Measurements from ENCODE around the gene DLG2. TPM values are rescaled to one million over a fixed set of nuclear protein-coding genes. Genes with fewer than 3 reads are reported as not detected.

DLG2 gene
- total RNA-seq, 1 experiment from 2014 or later: 17.5 TPM

- ATAC-seq (no peak), DNase-seq (ENCODE audit: low spot score) (no peak)
- CTCF ChIA-PET: no interaction called here
- Mint-ChIP-seq H3K27ac (no peak overlapping the region), H3K36me3 (no peaks in the 10 kb centered on the region), H3K4me3 (no peak overlapping the region), H3K9me3 (no peaks in the 10 kb centered on the region), H3K4me1 (peaks cover 8% of the 10 kb centered on the region), H3K27me3 (ENCODE audit: low read depth) (no peaks in the 10 kb centered on the region)
- TF ChIP-seq TCF7 (CRISPR knock-in tag; IDR thresholded peaks at IDR 0.05; ENCODE audit: low read depth) (no peak), TEAD1 (CRISPR knock-in tag; IDR thresholded peaks at IDR 0.05) (no peak), FOXJ3 (CRISPR knock-in tag; IDR thresholded peaks at IDR 0.05; ENCODE audit: borderline replicate concordance) (no peak), SP1 (CRISPR knock-in tag; conservative IDR thresholded peaks at IDR 0.05) (no peak)
- TF ChIP-seq, protein P1, sequence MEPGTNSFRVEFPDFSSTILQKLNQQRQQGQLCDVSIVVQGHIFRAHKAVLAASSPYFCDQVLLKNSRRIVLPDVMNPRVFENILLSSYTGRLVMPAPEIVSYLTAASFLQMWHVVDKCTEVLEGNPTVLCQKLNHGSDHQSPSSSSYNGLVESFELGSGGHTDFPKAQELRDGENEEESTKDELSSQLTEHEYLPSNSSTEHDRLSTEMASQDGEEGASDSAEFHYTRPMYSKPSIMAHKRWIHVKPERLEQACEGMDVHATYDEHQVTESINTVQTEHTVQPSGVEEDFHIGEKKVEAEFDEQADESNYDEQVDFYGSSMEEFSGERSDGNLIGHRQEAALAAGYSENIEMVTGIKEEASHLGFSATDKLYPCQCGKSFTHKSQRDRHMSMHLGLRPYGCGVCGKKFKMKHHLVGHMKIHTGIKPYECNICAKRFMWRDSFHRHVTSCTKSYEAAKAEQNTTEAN (CRISPR knock-in tag; IDR thresholded peaks at IDR 0.05): no peak
- TF ChIP-seq, protein P2, sequence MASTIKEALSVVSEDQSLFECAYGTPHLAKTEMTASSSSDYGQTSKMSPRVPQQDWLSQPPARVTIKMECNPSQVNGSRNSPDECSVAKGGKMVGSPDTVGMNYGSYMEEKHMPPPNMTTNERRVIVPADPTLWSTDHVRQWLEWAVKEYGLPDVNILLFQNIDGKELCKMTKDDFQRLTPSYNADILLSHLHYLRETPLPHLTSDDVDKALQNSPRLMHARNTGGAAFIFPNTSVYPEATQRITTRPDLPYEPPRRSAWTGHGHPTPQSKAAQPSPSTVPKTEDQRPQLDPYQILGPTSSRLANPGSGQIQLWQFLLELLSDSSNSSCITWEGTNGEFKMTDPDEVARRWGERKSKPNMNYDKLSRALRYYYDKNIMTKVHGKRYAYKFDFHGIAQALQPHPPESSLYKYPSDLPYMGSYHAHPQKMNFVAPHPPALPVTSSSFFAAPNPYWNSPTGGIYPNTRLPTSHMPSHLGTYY (CRISPR knock-in tag; IDR thresholded peaks at IDR 0.05): no peak
- TF ChIP-seq, protein P3, sequence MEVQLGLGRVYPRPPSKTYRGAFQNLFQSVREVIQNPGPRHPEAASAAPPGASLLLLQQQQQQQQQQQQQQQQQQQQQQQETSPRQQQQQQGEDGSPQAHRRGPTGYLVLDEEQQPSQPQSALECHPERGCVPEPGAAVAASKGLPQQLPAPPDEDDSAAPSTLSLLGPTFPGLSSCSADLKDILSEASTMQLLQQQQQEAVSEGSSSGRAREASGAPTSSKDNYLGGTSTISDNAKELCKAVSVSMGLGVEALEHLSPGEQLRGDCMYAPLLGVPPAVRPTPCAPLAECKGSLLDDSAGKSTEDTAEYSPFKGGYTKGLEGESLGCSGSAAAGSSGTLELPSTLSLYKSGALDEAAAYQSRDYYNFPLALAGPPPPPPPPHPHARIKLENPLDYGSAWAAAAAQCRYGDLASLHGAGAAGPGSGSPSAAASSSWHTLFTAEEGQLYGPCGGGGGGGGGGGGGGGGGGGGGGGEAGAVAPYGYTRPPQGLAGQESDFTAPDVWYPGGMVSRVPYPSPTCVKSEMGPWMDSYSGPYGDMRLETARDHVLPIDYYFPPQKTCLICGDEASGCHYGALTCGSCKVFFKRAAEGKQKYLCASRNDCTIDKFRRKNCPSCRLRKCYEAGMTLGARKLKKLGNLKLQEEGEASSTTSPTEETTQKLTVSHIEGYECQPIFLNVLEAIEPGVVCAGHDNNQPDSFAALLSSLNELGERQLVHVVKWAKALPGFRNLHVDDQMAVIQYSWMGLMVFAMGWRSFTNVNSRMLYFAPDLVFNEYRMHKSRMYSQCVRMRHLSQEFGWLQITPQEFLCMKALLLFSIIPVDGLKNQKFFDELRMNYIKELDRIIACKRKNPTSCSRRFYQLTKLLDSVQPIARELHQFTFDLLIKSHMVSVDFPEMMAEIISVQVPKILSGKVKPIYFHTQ (CRISPR knock-in tag; IDR thresholded peaks at IDR 0.05): no peak
- TF ChIP-seq, protein P4, sequence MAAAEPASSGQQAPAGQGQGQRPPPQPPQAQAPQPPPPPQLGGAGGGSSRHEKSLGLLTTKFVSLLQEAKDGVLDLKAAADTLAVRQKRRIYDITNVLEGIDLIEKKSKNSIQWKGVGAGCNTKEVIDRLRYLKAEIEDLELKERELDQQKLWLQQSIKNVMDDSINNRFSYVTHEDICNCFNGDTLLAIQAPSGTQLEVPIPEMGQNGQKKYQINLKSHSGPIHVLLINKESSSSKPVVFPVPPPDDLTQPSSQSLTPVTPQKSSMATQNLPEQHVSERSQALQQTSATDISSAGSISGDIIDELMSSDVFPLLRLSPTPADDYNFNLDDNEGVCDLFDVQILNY (CRISPR knock-in tag; IDR thresholded peaks at IDR 0.05): no peak
- POLR2A ChIA-PET: no interaction called here
Measured at GRCh38 chr11:85444479-85444878, 182.7 kb downstream of the DLG2 start.

- CTCF ChIA-PET: no interaction called here
- H3K4me1 Mint-ChIP-seq: no peaks in the 10 kb centered on the region
- TF ChIP-seq NR2C2 (CRISPR knock-in tag; IDR thresholded peaks at IDR 0.05) (no peak), IRF2 (CRISPR knock-in tag; IDR thresholded peaks at IDR 0.05; ENCODE audit: borderline replicate concordance, low read depth) (no peak), ZSCAN18 (CRISPR knock-in tag; IDR thresholded peaks at IDR 0.05) (no peak)
- TF ChIP-seq, protein P5, sequence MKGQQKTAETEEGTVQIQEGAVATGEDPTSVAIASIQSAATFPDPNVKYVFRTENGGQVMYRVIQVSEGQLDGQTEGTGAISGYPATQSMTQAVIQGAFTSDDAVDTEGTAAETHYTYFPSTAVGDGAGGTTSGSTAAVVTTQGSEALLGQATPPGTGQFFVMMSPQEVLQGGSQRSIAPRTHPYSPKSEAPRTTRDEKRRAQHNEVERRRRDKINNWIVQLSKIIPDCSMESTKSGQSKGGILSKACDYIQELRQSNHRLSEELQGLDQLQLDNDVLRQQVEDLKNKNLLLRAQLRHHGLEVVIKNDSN (CRISPR knock-in tag; IDR thresholded peaks at IDR 0.05): no peak
- H3K27me3 Mint-ChIP-seq (ENCODE audit: low read depth): no peaks in the 10 kb centered on the region; the same call in 1 of the 2 replicates
- H3K4me3 Mint-ChIP-seq: no peak overlapping the region
- POLR2A ChIA-PET: no interaction called here
- H3K9me3 Mint-ChIP-seq: peaks cover 22% of the 10 kb centered on the region
- no peak for DNase-seq (ENCODE audit: low spot score)
- no peak overlapping the region for H3K27ac Mint-ChIP-seq
- ATAC-seq: no peak
- peaks cover 17% of the 10 kb centered on the region for H3K36me3 Mint-ChIP-seq
Measured at GRCh38 chr11:85440273-85440672, 186.9 kb downstream of the DLG2 start.

GRCh38 chr11:85438328-85438727 lies 188.8 kb downstream of the DLG2 start:
- Mint-ChIP-seq H3K27me3 (ENCODE audit: low read depth) (no peaks in the 10 kb centered on the region; the same call in 1 of the 2 replicates), H3K9me3 (peaks cover 42% of the 10 kb centered on the region), H3K4me3 (no peak overlapping the region), H3K36me3 (peaks cover 27% of the 10 kb centered on the region), H3K27ac (no peak overlapping the region), H3K4me1 (no peaks in the 10 kb centered on the region)
- ATAC-seq: no peak
- no peak for DNase-seq (ENCODE audit: low spot score)
- CTCF ChIA-PET: no interaction called here
- POLR2A ChIA-PET: no interaction called here
- TF ChIP-seq CREB1 (CRISPR knock-in tag; IDR thresholded peaks at IDR 0.05) (no peak), ZBTB21 (CRISPR knock-in tag; IDR thresholded peaks at IDR 0.05; ENCODE audit: borderline replicate concordance) (no peak), ZNF396 (CRISPR knock-in tag; IDR thresholded peaks at IDR 0.05; ENCODE audit: borderline replicate concordance) (no peak), GABPB1 (CRISPR knock-in tag; IDR thresholded peaks at IDR 0.05) (no peak), OVOL2 (CRISPR knock-in tag; IDR thresholded peaks at IDR 0.05; ENCODE audit: borderline replicate concordance) (no peak), GTF2I (CRISPR knock-in tag; conservative IDR thresholded peaks at IDR 0.05) (no peak), ATF3 (CRISPR knock-in tag; conservative IDR thresholded peaks at IDR 0.05) (no peak), KAT7 (CRISPR knock-in tag; IDR thresholded peaks at IDR 0.05; ENCODE audit: borderline replicate concordance) (no peak), FOXJ3 (CRISPR knock-in tag; IDR thresholded peaks at IDR 0.05; ENCODE audit: borderline replicate concordance) (no peak)
- TF ChIP-seq, protein P6, sequence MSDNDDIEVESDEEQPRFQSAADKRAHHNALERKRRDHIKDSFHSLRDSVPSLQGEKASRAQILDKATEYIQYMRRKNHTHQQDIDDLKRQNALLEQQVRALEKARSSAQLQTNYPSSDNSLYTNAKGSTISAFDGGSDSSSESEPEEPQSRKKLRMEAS (CRISPR knock-in tag; IDR thresholded peaks at IDR 0.05): no peak

Data from WTC11 (cell line).